ENCODE data around the gene RNF166. TPM values are rescaled to one million over a fixed set of nuclear protein-coding genes. Genes with fewer than 3 reads are reported as not detected.

Gene RNF166
- polyA plus RNA-seq, 1 experiment: 6.8 TPM

DNA sequence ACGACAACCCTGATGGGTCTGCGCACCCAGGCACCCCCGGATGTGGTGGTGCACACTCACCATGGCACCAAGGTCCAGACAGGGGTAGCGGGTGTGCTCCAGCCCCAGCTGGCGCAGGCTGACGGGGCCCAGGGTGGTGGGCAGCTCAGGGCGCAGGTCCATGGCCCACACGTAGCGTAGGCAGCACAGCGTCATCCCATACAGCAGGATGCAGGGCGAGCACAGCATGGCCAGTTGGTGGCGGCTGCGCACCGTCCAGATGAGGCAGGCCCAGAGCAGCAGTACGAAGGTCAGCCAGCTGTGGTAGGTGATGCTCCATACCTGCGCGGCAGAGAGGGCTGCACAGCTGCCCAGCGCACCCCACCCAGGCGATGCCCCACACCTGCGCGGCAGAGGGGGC, 29.9 kb upstream of the RNF166 start:
- no peak for DNase-seq (ENCODE audit: low read depth, low spot score)
- H3K27ac ChIP-seq (ENCODE audit: low read depth, low read length): no peak overlapping the region
- ChIA-PET CTCF (interaction anchor here (1.4 to 2.8 kb wide), 4 partner anchors 7 to 431 kb away, joined by 3 to 12 read pairs (median 6); no protein-coding TSS in a partner anchor), POLR2A (no interaction called here)
- no peaks in the 10 kb centered on the region for H3K27me3 ChIP-seq (ENCODE audit: control insufficient read depth, insufficient read depth, low read length)
- TF ChIP-seq, protein P1, sequence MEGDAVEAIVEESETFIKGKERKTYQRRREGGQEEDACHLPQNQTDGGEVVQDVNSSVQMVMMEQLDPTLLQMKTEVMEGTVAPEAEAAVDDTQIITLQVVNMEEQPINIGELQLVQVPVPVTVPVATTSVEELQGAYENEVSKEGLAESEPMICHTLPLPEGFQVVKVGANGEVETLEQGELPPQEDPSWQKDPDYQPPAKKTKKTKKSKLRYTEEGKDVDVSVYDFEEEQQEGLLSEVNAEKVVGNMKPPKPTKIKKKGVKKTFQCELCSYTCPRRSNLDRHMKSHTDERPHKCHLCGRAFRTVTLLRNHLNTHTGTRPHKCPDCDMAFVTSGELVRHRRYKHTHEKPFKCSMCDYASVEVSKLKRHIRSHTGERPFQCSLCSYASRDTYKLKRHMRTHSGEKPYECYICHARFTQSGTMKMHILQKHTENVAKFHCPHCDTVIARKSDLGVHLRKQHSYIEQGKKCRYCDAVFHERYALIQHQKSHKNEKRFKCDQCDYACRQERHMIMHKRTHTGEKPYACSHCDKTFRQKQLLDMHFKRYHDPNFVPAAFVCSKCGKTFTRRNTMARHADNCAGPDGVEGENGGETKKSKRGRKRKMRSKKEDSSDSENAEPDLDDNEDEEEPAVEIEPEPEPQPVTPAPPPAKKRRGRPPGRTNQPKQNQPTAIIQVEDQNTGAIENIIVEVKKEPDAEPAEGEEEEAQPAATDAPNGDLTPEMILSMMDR (IDR thresholded peaks at IDR 0.05; ENCODE audit: low read depth, low read length): no peak
- H3K4me3 ChIP-seq (ENCODE audit: low read depth, low read length): no peak overlapping the region
- no peaks in the 10 kb centered on the region; the same call in 1 of the 2 replicates for H3K9me3 ChIP-seq (ENCODE audit: control insufficient read depth, insufficient read depth, low read length)

DNA sequence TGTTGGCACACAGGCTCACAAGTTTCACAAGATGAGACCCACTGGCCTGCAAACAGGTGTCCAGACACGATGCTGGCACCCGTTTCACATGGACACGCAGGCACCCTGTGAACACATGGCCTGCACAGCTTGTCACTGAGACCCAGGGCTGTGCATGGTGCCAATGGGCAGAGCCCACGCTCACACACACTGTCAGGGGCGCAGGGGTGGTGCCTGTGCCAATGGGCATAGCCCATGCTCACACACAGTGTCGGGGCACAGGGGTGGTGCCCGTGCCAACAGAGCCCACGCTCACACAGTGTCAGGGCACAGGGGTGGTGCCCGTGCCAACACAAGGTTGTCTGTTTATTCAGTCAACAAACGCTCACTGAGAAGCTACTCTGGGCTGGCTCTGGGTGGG, 29.4 kb upstream of the RNF166 start:
- DNase-seq (ENCODE audit: low read depth, low spot score): no peak
- CTCF ChIA-PET: interaction anchor here (1.4 to 2.8 kb wide), 2 partner anchors 8 to 431 kb away, joined by 3 to 12 read pairs; no protein-coding TSS in a partner anchor
- Histone ChIP-seq H3K4me3 (ENCODE audit: low read depth, low read length) (no peak overlapping the region), H3K9me3 (ENCODE audit: control insufficient read depth, insufficient read depth, low read length) (no peaks in the 10 kb centered on the region; the same call in 1 of the 2 replicates), H3K27ac (ENCODE audit: low read depth, low read length) (no peak overlapping the region), H3K27me3 (ENCODE audit: control insufficient read depth, insufficient read depth, low read length) (no peaks in the 10 kb centered on the region)
- TF ChIP-seq, protein P1 (IDR thresholded peaks at IDR 0.05; ENCODE audit: low read depth, low read length): no peak
- POLR2A ChIA-PET: no interaction called here

DNA sequence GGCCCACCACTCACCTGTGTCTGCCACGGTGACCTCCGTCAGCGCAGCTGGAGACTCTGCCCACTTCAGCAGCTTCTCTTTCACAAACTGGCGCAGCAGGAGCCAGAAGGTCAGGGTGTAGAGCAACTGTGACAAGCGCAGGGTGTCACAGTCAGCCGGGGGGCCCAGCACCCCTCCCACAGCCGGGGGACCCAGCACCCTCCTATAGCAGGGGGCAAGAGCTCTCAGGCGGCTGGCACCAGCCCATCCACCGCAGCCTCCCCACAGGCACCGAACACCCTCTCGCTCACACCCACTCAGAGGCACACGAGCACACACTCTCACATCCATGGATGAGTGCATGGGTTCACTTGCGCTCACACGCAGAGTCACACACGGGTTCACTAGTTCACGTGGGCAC, 28.9 kb upstream of the RNF166 start:
- TF ChIP-seq, protein P1 (IDR thresholded peaks at IDR 0.05; ENCODE audit: low read depth, low read length): no peak
- DNase-seq (ENCODE audit: low read depth, low spot score): no peak
- ChIA-PET CTCF (interaction anchor here (1.4 to 2.8 kb wide), 2 partner anchors 8 to 432 kb away, joined by 3 to 12 read pairs; no protein-coding TSS in a partner anchor), POLR2A (no interaction called here)
- Histone ChIP-seq H3K27ac (ENCODE audit: low read depth, low read length) (no peak overlapping the region), H3K9me3 (ENCODE audit: control insufficient read depth, insufficient read depth, low read length) (no peaks in the 10 kb centered on the region; the same call in 1 of the 2 replicates), H3K27me3 (ENCODE audit: control insufficient read depth, insufficient read depth, low read length) (no peaks in the 10 kb centered on the region), H3K4me3 (ENCODE audit: low read depth, low read length) (no peak overlapping the region)

DNA sequence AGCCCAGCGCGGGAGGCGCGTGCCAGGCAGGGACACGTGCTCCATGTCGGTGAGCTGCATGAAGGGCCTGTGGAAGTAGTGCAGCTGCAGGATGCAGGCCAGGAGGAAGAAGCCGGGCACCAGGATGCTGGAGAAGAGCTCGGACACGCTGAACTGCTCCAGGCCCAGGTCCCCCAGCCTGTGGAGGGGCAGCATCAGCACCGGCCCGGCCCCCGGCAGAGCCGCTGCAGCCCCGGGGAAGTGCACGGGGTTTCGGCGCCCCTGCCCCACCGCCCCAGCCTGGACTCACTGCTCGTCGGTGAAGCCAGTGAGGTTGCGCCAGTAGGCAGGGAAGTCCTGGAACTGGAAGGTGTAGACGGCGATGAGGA, 28.1 kb upstream of the RNF166 start:
- CTCF ChIA-PET: interaction anchor here (1.4 to 1.8 kb wide), 3 partner anchors 9 to 433 kb away, joined by 3 to 5 read pairs (median 5); no protein-coding TSS in a partner anchor
- POLR2A ChIA-PET: interaction anchor here (0.6 kb wide), 1 partner anchor 31 kb away, joined by 6 read pairs; no protein-coding TSS in a partner anchor
- TF ChIP-seq, protein P1 (IDR thresholded peaks at IDR 0.05; ENCODE audit: low read depth, low read length): no peak
- no peak for DNase-seq (ENCODE audit: low read depth, low spot score)
- H3K4me3 ChIP-seq (ENCODE audit: low read depth, low read length): no peak overlapping the region
- no peaks in the 10 kb centered on the region for H3K27me3 ChIP-seq (ENCODE audit: control insufficient read depth, insufficient read depth, low read length)
- H3K9me3 ChIP-seq (ENCODE audit: control insufficient read depth, insufficient read depth, low read length): no peaks in the 10 kb centered on the region; the same call in 1 of the 2 replicates
- H3K27ac ChIP-seq (ENCODE audit: low read depth, low read length): no peak overlapping the region

DNA sequence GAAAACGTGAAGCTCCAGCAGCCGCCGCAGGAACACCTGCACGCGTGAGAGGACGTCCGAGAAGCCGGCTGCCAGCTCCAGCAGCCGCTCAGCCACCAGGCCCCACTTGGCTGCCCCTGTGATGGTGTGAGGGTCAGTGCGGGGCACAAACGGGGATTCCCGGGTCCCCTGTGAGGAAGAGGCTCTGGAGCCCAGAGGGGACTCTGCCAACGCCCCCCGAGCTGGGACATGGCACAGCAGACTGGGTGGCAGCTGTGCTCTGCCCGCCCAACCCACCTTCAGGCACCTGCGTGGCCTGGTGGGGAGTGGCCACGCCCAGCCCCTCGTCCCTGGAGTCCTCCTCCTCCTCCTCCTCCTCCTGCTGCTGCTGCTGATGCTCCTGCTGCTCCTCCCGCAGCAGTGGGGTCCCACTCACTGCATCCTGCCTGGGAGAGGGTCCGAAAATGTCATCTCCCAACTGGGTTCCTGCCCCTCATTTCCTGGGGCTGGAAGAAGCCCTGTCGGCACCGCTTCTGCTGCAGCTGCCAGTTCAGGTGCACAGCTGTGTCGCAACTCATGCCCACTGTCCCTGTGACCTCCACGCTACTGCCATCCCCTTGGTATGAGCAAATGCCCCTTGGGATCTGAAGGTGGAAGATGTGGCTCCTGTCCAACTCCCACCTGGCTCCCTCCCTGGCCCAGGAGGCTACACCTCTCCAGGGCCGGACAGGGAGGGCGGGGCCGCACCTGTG, 27.6 kb upstream of the RNF166 start:
- DNase-seq (ENCODE audit: low read depth, low spot score): no peak
- CTCF ChIA-PET: interaction anchor here (1.5 to 1.8 kb wide), 2 partner anchors 9 to 433 kb away, joined by 5 read pairs; no protein-coding TSS in a partner anchor
- TF ChIP-seq, protein P1 (IDR thresholded peaks at IDR 0.05; ENCODE audit: low read depth, low read length): no peak
- H3K27me3 ChIP-seq (ENCODE audit: control insufficient read depth, insufficient read depth, low read length): no peaks in the 10 kb centered on the region
- H3K27ac ChIP-seq (ENCODE audit: low read depth, low read length): no peak overlapping the region
- POLR2A ChIA-PET: no interaction called here
- H3K4me3 ChIP-seq (ENCODE audit: low read depth, low read length): no peak overlapping the region
- no peaks in the 10 kb centered on the region; the same call in 1 of the 2 replicates for H3K9me3 ChIP-seq (ENCODE audit: control insufficient read depth, insufficient read depth, low read length)
